Subcutaneous adipose tissue (tissue), 4 donors: ENCODE results near the gene ZCCHC13. TPM values are rescaled to one million over a fixed set of nuclear protein-coding genes. Genes with fewer than 3 reads are reported as not detected.

Experiments
- small RNA-seq: library from RNA; depleted of rRNA; stranded (forward); fragments of <200 nt; gene quantifications from one replicate; pipeline ENCODE3, GENCODE V24; 2016
- total RNA-seq, 4 donors: library from RNA; depleted of rRNA; stranded (reverse); fragments of >200 nt; gene quantifications; one replicate each; pipeline ENCODE4 v1.1.0, GENCODE V29; 2016
- TF ChIP-seq, protein P1 (sequence below): fragments of 450-650 bp; IDR thresholded peaks from one replicate; pipeline ENCODE4 v1.5.1; 2016; ENCODE audit warnings: low read depth, mild to moderate bottlenecking, control low read depth, antibody characterized with exemption, moderate library complexity

Gene ZCCHC13
- total RNA-seq, 4 donors from 2014 or later = not detected

GRCh38 chrX:74351760-74352159 lies 47.8 kb downstream of the ZCCHC13 start:
- TF ChIP-seq, protein P1, sequence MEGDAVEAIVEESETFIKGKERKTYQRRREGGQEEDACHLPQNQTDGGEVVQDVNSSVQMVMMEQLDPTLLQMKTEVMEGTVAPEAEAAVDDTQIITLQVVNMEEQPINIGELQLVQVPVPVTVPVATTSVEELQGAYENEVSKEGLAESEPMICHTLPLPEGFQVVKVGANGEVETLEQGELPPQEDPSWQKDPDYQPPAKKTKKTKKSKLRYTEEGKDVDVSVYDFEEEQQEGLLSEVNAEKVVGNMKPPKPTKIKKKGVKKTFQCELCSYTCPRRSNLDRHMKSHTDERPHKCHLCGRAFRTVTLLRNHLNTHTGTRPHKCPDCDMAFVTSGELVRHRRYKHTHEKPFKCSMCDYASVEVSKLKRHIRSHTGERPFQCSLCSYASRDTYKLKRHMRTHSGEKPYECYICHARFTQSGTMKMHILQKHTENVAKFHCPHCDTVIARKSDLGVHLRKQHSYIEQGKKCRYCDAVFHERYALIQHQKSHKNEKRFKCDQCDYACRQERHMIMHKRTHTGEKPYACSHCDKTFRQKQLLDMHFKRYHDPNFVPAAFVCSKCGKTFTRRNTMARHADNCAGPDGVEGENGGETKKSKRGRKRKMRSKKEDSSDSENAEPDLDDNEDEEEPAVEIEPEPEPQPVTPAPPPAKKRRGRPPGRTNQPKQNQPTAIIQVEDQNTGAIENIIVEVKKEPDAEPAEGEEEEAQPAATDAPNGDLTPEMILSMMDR = no peak

GRCh38 chrX:74353984-74354383 lies 50.0 kb downstream of the ZCCHC13 start:
- TF ChIP-seq, protein P1 = no peak

Small RNA genes within 50 kb of the gene (small RNA-seq; reads per million reads assigned to genes)
- gene AC004386.2 (not detected), gene MIR374A (3.5 reads per million, percentile 65 among the genes with 10 or more reads in this experiment), gene MIR545 (0.49 reads per million), gene RF02119 (not detected), gene RF02120 (not detected), gene RF02121 (not detected), gene RF02122 (not detected), gene RF02123 (not detected)

Other genes with a start within 250 kb of the ZCCHC13 start
- 10 to 100 TPM in 2 of 4 donors, 1 to 10 TPM in 2; 5.3 to 15.0 (median 8.4) TPM for gene SLC16A2, start 117.3 kb downstream of the ZCCHC13 start, total RNA-seq